ENCODE data around the gene UBE2L5.
"Not testable (repeated sequence)": the region's sequence is repeated elsewhere in the genome, so short reads cannot be mapped to it uniquely, and the experiment has no call there.

GRCh38 chr13:30443491-30443890 is 21.2 kb downstream of the UBE2L5 start:
- TF ChIP-seq CTCF (conservative IDR thresholded peaks at IDR 0.05; ENCODE audit: low read depth in 2 of 2); EZH2 (IDR thresholded peaks at IDR 0.05; ENCODE audit: low read depth, unreplicated experiment); EZH2phosphoT487 (IDR thresholded peaks at IDR 0.05; ENCODE audit: unreplicated experiment); ZNF462 (CRISPR knock-in tag; IDR thresholded peaks at IDR 0.05); CREB1 (CRISPR knock-in tag; IDR thresholded peaks at IDR 0.05; ENCODE audit: low read depth); NANOG (IDR thresholded peaks at IDR 0.05; ENCODE audit: borderline replicate concordance); POLR2AphosphoS5 (IDR thresholded peaks at IDR 0.05; ENCODE audit: low read depth); ZNF114 (CRISPR knock-in tag; IDR thresholded peaks at IDR 0.05); JUNB (IDR thresholded peaks at IDR 0.05; ENCODE audit: unreplicated experiment); REST (IDR thresholded peaks at IDR 0.05; ENCODE audit: unreplicated experiment); ETS1 (IDR thresholded peaks at IDR 0.05); STAT1 (IDR thresholded peaks at IDR 0.05; ENCODE audit: unreplicated experiment); ZNF331 (CRISPR knock-in tag; IDR thresholded peaks at IDR 0.05; ENCODE audit: low read depth): not testable (repeated sequence)
